Measurements from ENCODE around the gene LRMDA.

LRMDA gene

DNA sequence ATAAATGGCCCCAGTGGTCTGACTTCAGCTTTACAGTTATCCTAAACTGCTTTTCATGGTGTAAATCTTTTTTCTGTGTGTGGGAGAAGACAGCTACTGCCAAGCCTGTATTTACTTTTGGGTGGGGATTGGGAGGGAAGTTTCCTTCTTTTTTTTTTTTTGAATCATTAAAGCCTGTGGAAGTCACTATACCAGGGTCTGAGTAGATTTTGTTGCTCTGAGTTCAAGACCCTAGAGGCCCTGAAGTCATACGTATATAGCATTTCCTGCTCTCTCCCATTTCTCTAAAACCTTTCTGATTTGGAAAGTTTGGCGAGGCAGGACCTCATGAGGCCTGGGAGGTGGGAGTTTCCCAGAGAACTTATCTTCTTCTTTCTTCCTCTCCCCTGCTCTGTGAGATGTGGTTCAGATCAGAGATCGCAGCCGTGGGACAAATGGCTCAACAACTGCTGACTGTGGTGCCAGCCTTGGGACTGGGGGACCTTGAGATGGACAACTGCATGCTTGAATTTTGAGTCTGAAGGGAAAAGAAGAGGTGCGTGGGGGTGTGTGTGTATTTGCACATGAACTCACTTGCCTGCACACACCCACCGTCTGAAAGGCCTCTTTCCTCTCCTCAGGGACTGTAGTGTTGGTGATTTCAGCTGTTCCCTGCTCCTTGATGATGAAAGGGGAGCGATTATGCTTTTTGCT lies 18.1 kb downstream of the LRMDA start:
- TF ChIP-seq RAD21 (IDR thresholded peaks at IDR 0.05; ENCODE audit: low read depth) (no peak), CREB1 (IDR thresholded peaks at IDR 0.05; ENCODE audit: low read depth) (no peak), CEBPB (IDR thresholded peaks at IDR 0.05) (no peak), TCF12 (IDR thresholded peaks at IDR 0.05; ENCODE audit: low read depth) (no peak), TAF1 (IDR thresholded peaks at IDR 0.05; ENCODE audit: low read depth) (no peak), TEAD4 (IDR thresholded peaks at IDR 0.05) (no peak)
- TF ChIP-seq, protein P1, sequence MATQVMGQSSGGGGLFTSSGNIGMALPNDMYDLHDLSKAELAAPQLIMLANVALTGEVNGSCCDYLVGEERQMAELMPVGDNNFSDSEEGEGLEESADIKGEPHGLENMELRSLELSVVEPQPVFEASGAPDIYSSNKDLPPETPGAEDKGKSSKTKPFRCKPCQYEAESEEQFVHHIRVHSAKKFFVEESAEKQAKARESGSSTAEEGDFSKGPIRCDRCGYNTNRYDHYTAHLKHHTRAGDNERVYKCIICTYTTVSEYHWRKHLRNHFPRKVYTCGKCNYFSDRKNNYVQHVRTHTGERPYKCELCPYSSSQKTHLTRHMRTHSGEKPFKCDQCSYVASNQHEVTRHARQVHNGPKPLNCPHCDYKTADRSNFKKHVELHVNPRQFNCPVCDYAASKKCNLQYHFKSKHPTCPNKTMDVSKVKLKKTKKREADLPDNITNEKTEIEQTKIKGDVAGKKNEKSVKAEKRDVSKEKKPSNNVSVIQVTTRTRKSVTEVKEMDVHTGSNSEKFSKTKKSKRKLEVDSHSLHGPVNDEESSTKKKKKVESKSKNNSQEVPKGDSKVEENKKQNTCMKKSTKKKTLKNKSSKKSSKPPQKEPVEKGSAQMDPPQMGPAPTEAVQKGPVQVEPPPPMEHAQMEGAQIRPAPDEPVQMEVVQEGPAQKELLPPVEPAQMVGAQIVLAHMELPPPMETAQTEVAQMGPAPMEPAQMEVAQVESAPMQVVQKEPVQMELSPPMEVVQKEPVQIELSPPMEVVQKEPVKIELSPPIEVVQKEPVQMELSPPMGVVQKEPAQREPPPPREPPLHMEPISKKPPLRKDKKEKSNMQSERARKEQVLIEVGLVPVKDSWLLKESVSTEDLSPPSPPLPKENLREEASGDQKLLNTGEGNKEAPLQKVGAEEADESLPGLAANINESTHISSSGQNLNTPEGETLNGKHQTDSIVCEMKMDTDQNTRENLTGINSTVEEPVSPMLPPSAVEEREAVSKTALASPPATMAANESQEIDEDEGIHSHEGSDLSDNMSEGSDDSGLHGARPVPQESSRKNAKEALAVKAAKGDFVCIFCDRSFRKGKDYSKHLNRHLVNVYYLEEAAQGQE (IDR thresholded peaks at IDR 0.05; ENCODE audit: low read depth): no peak

DNA sequence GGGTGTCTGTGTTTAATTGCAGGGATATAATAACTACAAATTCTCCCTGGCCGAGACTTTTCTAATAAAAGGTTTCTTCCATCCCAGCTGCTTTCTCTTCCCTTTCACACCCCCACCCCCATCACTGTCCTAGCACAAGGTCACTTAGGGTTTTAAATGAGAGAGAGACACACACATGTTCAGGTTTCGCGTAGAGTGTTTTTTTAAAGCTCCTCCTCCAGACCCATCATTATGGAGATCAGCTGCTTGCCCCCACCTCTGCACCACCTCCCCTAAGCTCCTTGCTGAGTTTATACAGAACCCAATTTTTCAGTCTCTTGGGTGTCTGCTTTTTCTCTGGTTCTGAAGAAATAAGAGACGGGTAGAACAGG lies 18.6 kb downstream of the LRMDA start:
- TF ChIP-seq, protein P1 (IDR thresholded peaks at IDR 0.05; ENCODE audit: low read depth): no peak
- TF ChIP-seq, protein P2, sequence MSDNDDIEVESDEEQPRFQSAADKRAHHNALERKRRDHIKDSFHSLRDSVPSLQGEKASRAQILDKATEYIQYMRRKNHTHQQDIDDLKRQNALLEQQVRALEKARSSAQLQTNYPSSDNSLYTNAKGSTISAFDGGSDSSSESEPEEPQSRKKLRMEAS (IDR thresholded peaks at IDR 0.05): no peak
- TF ChIP-seq NFIC (IDR thresholded peaks at IDR 0.05) (no peak), TEAD4 (IDR thresholded peaks at IDR 0.05) (no peak), TAF1 (IDR thresholded peaks at IDR 0.05; ENCODE audit: low read depth) (no peak)

DNA sequence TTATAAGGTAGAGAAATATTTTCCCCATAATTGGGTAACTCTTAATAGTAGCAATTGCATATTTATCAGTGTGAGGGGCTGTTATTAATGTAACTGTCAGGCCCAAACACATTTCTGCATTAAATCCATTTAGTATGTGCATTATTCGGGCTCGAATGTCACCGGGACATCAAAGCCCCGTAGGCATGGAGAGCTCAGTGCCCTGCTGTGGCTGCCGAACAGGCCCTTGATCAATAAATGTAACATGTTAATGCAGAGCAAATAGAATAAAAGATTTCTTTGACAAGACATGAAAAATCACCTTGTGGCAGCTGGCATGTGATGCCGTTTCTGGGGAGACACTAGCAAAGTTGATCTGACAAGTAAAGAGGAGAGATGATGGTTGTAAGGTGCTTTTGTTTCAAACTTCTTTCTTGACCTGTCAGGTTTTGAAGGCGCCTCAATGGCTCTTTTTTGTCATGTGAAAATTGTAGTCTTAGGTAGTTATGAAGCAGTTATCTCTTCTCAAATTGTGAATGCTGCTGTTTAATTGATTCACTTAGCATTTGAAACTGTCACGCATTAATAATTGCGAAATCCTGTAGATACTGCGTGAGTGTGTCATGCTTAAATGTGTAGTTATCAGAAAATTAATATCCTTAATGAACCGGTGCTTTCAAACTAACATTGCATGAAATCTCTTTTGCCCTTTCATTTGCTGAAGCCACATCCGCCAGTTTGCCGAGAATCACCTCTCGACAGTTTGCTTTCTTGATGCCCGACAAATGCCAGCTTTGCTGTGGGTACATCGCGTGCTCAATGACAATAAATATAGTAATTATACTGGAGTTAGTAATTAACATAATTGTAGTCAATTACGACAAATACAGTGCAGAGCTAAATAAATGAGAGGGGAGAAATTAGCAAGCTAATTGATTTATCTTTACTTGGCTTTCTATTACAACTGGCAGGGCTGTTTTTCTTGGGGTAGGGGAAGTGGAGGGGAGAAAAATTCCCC lies 19.5 kb downstream of the LRMDA start:
- TF ChIP-seq CREB1 (IDR thresholded peaks at IDR 0.05; ENCODE audit: low read depth) (no peak), EP300 (IDR thresholded peaks at IDR 0.05; ENCODE audit: borderline replicate concordance) (no peak), ZBTB7A (IDR thresholded peaks at IDR 0.05; ENCODE audit: low read depth) (no peak)
- TF ChIP-seq, protein P1 (IDR thresholded peaks at IDR 0.05; ENCODE audit: low read depth): no peak

DNA sequence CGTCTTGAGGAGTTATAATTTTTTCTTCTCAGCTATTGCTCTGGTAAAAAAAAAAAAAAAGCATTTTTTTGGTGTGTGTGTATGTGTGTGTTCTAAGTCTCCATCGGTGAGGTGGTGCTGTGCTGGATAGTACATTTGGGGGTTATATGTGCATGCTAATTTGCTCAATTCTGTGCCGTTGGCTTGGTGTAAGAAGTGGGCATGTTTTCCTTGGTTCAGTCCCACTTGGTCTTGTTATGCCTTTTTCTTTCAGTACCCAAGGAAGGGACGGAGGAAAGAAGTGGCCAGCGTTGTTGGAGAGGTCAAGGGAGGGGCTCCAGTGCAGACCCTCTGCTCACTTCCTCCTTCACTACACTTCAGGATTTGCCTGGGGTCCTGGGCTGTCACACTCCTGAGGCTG lies 20.4 kb downstream of the LRMDA start:
- TF ChIP-seq CREB1 (IDR thresholded peaks at IDR 0.05; ENCODE audit: low read depth): no peak
- no peak for TF ChIP-seq RAD21 (IDR thresholded peaks at IDR 0.05; ENCODE audit: low read depth)

DNA sequence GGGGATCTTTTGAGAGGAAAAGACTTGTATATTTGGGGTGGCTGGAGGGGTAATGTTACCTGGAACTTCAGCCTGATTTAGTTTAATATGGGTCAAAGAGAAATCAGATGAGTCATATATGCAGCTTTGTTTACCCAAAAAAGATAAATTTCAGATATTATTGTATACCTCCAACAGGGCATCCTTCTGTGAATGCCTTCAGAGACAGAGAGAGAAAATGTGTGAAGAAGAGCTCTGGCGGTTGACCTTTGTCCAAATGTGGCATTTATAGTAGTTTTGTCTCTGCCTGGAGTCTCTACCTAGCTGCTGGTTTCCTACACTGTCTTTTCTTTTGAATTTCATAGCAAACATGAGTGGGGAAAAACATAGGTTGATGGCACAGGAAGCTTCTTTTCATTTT lies 21.6 kb downstream of the LRMDA start:
- TF ChIP-seq FOXM1 (IDR thresholded peaks at IDR 0.05; ENCODE audit: borderline replicate concordance, low read depth) (no peak), CREB1 (IDR thresholded peaks at IDR 0.05; ENCODE audit: low read depth) (no peak), ZBTB7A (IDR thresholded peaks at IDR 0.05; ENCODE audit: low read depth) (no peak), EP300 (IDR thresholded peaks at IDR 0.05; ENCODE audit: borderline replicate concordance) (no peak), CEBPB (IDR thresholded peaks at IDR 0.05) (no peak), NFIC (IDR thresholded peaks at IDR 0.05) (no peak), TCF12 (IDR thresholded peaks at IDR 0.05; ENCODE audit: low read depth) (no peak), YY1 (IDR thresholded peaks at IDR 0.05; ENCODE audit: low read depth) (no peak), TAF1 (IDR thresholded peaks at IDR 0.05; ENCODE audit: low read depth) (no peak), TEAD4 (IDR thresholded peaks at IDR 0.05) (no peak), RAD21 (IDR thresholded peaks at IDR 0.05; ENCODE audit: low read depth) (no peak), EGR1 (IDR thresholded peaks at IDR 0.05) (no peak)
- TF ChIP-seq, protein P3, sequence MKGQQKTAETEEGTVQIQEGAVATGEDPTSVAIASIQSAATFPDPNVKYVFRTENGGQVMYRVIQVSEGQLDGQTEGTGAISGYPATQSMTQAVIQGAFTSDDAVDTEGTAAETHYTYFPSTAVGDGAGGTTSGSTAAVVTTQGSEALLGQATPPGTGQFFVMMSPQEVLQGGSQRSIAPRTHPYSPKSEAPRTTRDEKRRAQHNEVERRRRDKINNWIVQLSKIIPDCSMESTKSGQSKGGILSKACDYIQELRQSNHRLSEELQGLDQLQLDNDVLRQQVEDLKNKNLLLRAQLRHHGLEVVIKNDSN (IDR thresholded peaks at IDR 0.05): no peak
- TF ChIP-seq, protein P1 (IDR thresholded peaks at IDR 0.05; ENCODE audit: low read depth): no peak
- TF ChIP-seq, protein P2 (IDR thresholded peaks at IDR 0.05): no peak

Measured in Ishikawa (cell line).